Measurements from ENCODE around the gene ITPKA.

DNA sequence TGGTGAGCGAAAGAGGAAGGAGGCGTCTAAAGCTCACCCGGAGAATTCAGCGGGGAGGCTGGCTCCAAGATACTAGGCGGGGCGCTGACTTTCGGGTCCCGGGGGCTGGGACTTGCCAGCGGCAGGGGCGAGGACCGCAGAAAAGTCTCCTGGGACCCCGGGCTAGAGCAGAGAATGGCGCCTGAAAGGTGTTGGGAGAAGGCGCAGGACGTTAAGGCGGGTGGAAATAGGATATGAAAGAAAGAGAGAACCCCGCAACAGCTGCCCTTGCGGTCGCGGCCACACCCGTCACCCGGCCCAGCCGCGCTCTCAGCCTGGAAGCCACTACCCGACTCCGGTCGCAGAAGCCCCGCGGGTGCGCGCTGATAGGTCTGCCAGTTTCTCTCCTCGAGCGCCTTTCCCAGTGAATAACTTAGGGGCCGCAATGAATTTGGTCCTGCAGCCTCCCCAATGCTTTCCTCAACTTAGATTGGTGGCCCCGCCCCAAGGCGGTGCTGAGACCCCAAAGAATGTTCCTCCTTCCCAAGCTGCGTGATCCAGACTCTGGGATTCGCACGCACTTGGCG lies 19.3 kb downstream of the ITPKA start:
- TF ChIP-seq, protein P1, sequence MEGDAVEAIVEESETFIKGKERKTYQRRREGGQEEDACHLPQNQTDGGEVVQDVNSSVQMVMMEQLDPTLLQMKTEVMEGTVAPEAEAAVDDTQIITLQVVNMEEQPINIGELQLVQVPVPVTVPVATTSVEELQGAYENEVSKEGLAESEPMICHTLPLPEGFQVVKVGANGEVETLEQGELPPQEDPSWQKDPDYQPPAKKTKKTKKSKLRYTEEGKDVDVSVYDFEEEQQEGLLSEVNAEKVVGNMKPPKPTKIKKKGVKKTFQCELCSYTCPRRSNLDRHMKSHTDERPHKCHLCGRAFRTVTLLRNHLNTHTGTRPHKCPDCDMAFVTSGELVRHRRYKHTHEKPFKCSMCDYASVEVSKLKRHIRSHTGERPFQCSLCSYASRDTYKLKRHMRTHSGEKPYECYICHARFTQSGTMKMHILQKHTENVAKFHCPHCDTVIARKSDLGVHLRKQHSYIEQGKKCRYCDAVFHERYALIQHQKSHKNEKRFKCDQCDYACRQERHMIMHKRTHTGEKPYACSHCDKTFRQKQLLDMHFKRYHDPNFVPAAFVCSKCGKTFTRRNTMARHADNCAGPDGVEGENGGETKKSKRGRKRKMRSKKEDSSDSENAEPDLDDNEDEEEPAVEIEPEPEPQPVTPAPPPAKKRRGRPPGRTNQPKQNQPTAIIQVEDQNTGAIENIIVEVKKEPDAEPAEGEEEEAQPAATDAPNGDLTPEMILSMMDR (IDR thresholded peaks at IDR 0.05) = no peak
- no peak for TF ChIP-seq POLR2A (IDR thresholded peaks at IDR 0.05)
